ENCODE measurements around the gene POTEF. TPM values are rescaled to one million over a fixed set of nuclear protein-coding genes. Genes with fewer than 3 reads are reported as not detected.
"Not testable (repeated sequence)": the region's sequence is repeated elsewhere in the genome, so short reads cannot be mapped to it uniquely, and the experiment has no call there.

Gene POTEF
- total RNA-seq, 1 experiment from 2014 or later: not detected

DNA sequence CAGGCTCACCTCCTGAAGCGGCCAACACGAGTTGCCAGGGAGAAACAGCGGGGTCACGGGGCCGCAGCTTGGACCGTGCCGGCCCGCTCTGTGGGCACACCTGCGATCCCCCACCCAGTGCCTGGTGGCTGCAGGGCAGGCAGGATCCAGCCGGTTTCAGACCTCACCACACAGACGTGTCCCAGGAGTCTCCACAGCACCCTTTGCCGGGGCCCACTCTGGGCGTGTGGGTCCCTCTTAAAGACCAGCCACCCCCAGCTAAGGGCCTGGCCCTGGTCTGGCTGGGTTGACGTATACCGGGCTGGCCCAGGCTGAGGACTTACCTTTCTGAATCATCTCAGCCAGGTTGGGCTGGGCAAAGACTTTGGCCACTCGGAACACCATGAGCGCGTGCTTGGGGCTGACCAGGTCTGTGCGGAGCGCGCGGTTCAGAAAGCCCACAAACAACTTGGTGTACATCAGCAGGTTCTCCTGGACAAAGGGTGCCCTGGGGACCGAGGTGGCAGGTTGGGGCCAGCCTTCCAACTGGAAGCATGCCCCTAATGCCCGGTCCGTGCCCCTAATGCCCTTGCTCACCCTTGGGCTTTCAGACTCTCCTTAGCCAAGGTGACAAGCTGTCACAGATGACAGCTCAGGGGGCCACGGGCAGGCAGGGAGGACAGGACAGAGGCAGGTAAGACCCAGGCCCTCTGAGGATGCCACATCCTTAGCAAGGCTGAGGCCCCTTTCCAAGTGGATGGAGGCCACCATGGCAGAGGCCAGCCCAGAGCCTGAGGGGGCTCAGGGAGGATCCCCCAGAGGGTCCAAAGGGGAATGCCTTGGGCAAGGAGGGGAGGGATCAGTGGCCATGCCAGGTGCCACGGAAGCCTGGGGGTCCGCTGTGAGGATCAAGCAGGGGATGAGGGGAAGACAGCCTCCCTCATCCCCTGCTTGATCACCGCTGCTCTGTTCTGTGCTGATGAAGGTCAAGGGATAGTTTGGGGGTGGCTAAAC, 26.0 kb upstream of the POTEF start:
- Histone ChIP-seq H3K4me3 (ENCODE audit: low read length) (no peak overlapping the region), H3K79me2 (ENCODE audit: low read length) (no peaks in the 10 kb centered on the region), H3K27me3 (ENCODE audit: low read length) (no peaks in the 10 kb centered on the region), H3K27ac (ENCODE audit: low read length) (no peak overlapping the region), H3K36me3 (ENCODE audit: insufficient read depth, low read length) (no peaks in the 10 kb centered on the region), H3K4me1 (ENCODE audit: low read length) (peaks cover 29% of the 10 kb centered on the region), H3K9me2 (replicated peaks; ENCODE audit: insufficient read depth, low read length) (no peaks in the 10 kb centered on the region), H2AFZ (ENCODE audit: low read length) (no peak overlapping the region), H3K9me3 (ENCODE audit: low read length) (no peaks in the 10 kb centered on the region), H3K9ac (ENCODE audit: low read length) (no peak overlapping the region), H3K4me2 (ENCODE audit: low read depth, low read length, poor library complexity, severe bottlenecking) (no peak overlapping the region), H4K20me1 (ENCODE audit: insufficient read depth, low read depth, low read length) (no peaks in the 10 kb centered on the region)
- no peak for DNase-seq

DNA sequence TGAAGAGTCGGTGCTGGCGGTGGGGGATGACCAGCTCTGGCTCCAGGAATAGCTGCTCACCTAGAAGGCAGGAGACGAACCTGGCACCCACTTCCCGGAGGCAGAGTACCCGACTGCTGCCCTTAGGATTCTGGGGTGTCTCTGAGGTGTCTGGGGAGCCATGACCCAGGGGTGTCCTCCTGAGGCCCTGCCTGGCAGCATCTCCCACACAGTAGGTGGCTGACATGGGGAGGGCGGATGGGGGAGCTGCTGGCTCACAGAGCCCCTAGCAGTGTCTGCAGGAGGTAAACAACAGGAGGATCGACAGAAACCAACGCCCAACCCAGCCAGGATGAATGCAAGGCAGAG, 25.4 kb upstream of the POTEF start:
- H3K4me2 ChIP-seq (ENCODE audit: low read depth, low read length, poor library complexity, severe bottlenecking); H3K27me3 ChIP-seq (ENCODE audit: low read length); H3K9me3 ChIP-seq (ENCODE audit: low read length); H4K20me1 ChIP-seq (ENCODE audit: insufficient read depth, low read depth, low read length); H2AFZ ChIP-seq (ENCODE audit: low read length); H3K4me3 ChIP-seq (ENCODE audit: low read length); H3K27ac ChIP-seq (ENCODE audit: low read length); DNase-seq; H3K9me2 ChIP-seq (replicated peaks; ENCODE audit: insufficient read depth, low read length); H3K36me3 ChIP-seq (ENCODE audit: insufficient read depth, low read length); H3K9ac ChIP-seq (ENCODE audit: low read length); H3K79me2 ChIP-seq (ENCODE audit: low read length): not testable (repeated sequence)
- H3K4me1 ChIP-seq (ENCODE audit: low read length): peaks cover 29% of the 10 kb centered on the region

DNA sequence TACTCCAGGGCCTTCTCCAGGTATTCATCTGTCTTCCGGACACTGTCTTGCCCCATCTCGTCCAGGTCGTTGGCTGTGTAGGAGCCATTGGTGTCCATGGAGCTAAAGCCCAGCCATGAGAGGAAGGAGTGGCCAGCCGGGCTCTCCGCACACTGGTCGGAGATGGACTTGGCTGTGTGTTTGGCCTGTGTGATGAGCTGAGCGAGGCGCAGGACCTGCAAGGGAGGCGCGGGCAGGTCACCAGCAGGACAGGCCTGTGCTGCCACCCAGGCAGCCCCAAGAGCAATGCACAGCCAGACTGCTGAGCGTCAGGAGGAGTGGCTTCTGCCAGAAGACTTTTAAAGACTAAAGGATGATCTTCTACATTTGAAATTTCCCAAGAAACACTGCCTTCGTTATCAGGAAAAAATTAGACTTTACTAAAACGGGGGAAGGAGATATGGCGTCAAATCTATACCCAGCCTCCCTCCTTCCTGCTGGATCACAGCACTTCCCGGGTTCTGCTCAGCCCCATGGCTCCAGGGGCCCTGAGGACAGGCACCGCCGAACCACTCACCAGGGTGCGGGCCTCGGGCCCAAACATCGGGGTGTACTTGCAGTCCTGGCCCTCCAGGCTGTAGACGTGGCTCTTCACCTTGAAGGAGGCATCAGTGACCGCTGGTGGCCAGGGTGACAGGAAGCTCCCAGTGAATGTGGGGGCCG, 24.9 kb upstream of the POTEF start:
- H3K9me2 ChIP-seq (replicated peaks; ENCODE audit: insufficient read depth, low read length); H4K20me1 ChIP-seq (ENCODE audit: insufficient read depth, low read depth, low read length); H3K27ac ChIP-seq (ENCODE audit: low read length); H3K36me3 ChIP-seq (ENCODE audit: insufficient read depth, low read length); H3K9ac ChIP-seq (ENCODE audit: low read length); H3K4me3 ChIP-seq (ENCODE audit: low read length); H3K27me3 ChIP-seq (ENCODE audit: low read length); H2AFZ ChIP-seq (ENCODE audit: low read length); H3K4me2 ChIP-seq (ENCODE audit: low read depth, low read length, poor library complexity, severe bottlenecking); H3K79me2 ChIP-seq (ENCODE audit: low read length); DNase-seq; H3K9me3 ChIP-seq (ENCODE audit: low read length): not testable (repeated sequence)
- H3K4me1 ChIP-seq (ENCODE audit: low read length): peaks cover 32% of the 10 kb centered on the region

DNA sequence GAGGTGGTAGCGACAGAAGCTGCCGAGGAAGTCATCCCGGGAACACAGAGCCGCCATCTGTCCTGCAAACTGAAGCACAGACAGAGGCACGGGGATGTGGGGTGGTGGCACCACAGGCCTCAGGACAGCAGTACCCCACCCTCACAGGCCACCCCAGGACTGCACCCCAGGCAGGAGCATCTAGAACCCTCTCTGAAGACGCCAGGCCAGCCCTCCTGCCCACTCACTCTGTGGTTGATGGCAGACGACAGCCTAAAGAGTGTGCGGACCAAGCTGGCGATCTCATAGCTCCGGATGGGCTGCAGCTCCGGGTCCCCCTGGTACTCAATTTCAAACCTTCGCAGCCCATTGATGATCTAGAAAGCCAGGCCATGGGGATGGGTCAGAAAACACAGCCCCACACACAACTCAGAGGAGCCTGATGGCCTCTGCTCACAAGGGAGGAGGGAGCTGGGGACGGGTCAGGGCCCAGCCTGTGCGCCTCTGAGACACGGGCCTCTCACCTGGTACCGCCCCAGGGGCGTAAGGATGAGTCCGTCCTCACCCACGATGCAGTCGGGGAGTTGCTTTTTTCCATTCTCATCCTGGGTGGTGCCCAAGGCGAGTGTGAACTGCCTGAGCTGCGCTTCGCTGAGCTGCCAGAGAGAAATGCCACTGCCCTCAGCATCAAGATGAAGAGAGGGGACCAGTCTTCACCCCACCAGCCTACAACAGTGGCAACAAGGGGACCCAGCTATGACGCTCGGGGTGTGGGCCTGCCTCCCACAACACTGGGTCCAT, 24.0 kb upstream of the POTEF start:
- H3K4me1 ChIP-seq (ENCODE audit: low read length): peaks cover 31% of the 10 kb centered on the region
- H3K4me3 ChIP-seq (ENCODE audit: low read length): no peak overlapping the region
- no peaks in the 10 kb centered on the region for H3K9me3 ChIP-seq (ENCODE audit: low read length)
- no peak for DNase-seq
- H3K9ac ChIP-seq (ENCODE audit: low read length): no peak overlapping the region
- no peak overlapping the region for H3K27ac ChIP-seq (ENCODE audit: low read length)
- H3K9me2 ChIP-seq (replicated peaks; ENCODE audit: insufficient read depth, low read length): no peaks in the 10 kb centered on the region
- no peaks in the 10 kb centered on the region for H4K20me1 ChIP-seq (ENCODE audit: insufficient read depth, low read depth, low read length)
- no peak overlapping the region for H2AFZ ChIP-seq (ENCODE audit: low read length)
- H3K79me2 ChIP-seq (ENCODE audit: low read length): no peaks in the 10 kb centered on the region
- no peak overlapping the region for H3K4me2 ChIP-seq (ENCODE audit: low read depth, low read length, poor library complexity, severe bottlenecking)
- no peaks in the 10 kb centered on the region for H3K36me3 ChIP-seq (ENCODE audit: insufficient read depth, low read length)
- H3K27me3 ChIP-seq (ENCODE audit: low read length): no peaks in the 10 kb centered on the region

DNA sequence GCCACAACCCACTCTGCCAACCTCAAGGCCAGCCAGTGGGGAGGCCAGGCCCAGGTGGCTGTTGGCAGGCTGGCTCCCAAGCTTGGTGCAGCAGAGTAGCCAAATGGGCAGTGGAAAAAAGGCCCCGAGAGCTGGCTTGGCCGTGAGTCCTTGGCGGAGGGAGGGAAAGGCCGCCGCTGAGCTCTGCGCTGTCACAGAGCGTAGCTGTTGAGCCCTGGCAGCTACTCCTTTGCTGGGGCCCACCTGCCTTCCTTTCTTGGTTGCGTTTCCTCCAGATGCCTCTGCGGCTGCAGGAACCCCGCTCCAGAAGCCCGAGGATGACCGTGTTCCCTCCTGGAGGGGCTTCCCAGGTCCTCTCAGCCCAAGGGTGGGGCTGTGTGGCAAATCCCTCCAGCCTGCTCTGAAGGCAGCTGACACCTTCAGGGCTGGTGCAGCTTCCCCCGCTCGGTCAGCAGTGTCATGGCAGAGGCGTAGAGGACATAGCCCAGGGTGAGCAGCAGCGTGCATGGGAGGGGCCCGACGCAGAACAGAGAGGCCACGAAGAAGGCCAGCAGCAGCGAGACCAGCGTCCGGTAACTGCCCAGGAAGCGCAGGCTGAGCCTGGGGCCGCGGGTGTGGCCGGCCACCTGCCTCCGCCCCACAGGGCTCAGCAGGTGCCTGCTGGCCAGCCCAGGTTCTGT, 23.3 kb upstream of the POTEF start:
- H3K9me3 ChIP-seq (ENCODE audit: low read length); H3K27me3 ChIP-seq (ENCODE audit: low read length); H3K4me3 ChIP-seq (ENCODE audit: low read length); H3K4me2 ChIP-seq (ENCODE audit: low read depth, low read length, poor library complexity, severe bottlenecking); H3K9me2 ChIP-seq (replicated peaks; ENCODE audit: insufficient read depth, low read length); H4K20me1 ChIP-seq (ENCODE audit: insufficient read depth, low read depth, low read length); DNase-seq; H3K27ac ChIP-seq (ENCODE audit: low read length); H3K36me3 ChIP-seq (ENCODE audit: insufficient read depth, low read length); H3K9ac ChIP-seq (ENCODE audit: low read length); H2AFZ ChIP-seq (ENCODE audit: low read length); H3K79me2 ChIP-seq (ENCODE audit: low read length): not testable (repeated sequence)
- peaks cover 27% of the 10 kb centered on the region for H3K4me1 ChIP-seq (ENCODE audit: low read length)

DNA sequence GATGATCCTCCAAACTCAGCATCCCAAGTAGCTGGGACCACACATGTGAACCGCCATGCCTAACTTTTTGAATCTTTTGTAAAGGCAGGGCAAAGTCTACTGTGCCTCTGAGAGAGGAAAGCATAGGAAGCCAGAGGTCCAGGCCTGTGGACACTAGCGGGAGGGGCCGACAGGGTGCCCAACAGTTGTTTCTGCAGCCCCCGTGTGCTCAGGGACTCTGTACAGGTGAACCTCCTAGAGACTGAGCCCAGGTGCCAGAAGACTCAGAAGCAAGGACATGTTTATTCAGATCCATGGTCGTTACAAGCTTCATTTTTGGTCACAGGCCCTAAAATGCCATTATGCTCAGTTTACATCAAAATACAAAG, 22.1 kb upstream of the POTEF start:
- H3K4me1 ChIP-seq (ENCODE audit: low read length): peaks cover 17% of the 10 kb centered on the region
- H3K36me3 ChIP-seq (ENCODE audit: insufficient read depth, low read length); H3K4me3 ChIP-seq (ENCODE audit: low read length); H3K27me3 ChIP-seq (ENCODE audit: low read length); H3K27ac ChIP-seq (ENCODE audit: low read length); H3K79me2 ChIP-seq (ENCODE audit: low read length); H2AFZ ChIP-seq (ENCODE audit: low read length); H3K4me2 ChIP-seq (ENCODE audit: low read depth, low read length, poor library complexity, severe bottlenecking); H3K9me3 ChIP-seq (ENCODE audit: low read length); H3K9ac ChIP-seq (ENCODE audit: low read length); DNase-seq; H3K9me2 ChIP-seq (replicated peaks; ENCODE audit: insufficient read depth, low read length); H4K20me1 ChIP-seq (ENCODE audit: insufficient read depth, low read depth, low read length): not testable (repeated sequence)

DNA sequence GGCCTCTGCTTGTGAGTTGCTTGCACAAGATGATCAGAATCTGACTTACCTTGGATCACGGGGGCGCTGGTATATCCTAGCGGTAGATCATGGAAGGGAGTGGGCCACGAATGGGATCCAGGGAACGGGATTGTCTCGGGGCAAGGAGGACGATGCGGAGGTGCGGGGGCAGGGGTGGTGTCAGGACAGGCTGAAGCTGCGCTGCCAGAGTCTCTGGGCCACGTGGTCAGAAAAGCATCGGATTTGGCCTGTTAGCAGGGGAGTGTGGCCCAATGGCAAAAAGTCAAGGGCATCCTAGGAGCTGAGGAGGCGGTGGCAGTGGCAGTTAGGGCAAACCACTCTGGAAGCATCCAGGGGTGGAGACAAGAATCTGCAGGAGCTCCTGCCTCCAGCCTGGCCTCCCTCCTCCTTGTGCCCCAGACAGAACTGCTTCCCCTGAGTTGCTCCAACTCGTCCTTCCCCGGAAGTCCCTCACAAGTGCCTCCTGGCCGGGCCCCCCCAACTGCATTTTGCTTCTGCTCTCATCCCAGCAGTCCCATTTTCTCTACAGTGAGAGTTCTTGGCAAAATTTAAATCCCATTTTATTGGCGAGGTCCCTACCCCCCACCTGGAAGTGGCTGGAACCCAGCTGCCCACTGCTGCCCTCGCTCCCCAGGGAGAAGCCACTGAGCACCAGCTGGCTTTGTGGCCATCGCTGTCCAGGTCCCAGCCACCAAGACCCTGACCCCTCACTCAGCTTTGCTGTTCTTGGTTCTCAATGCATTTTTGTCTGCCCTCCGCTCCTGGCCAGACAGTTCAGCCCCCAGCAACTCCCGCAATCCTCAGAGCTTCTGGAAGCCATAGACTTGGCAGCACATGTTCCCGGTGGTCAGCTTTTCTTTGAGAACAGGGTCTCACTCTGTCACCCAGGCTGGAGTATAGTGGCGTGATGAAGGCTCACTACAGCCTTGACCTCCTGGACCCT, 21.4 kb upstream of the POTEF start:
- no peaks in the 10 kb centered on the region for H3K36me3 ChIP-seq (ENCODE audit: insufficient read depth, low read length)
- H3K9ac ChIP-seq (ENCODE audit: low read length): no peak overlapping the region
- H3K27me3 ChIP-seq (ENCODE audit: low read length): no peaks in the 10 kb centered on the region
- H3K9me3 ChIP-seq (ENCODE audit: low read length): no peaks in the 10 kb centered on the region
- H2AFZ ChIP-seq (ENCODE audit: low read length): no peak overlapping the region
- no peaks in the 10 kb centered on the region for H3K9me2 ChIP-seq (replicated peaks; ENCODE audit: insufficient read depth, low read length)
- DNase-seq: no peak
- peaks cover 17% of the 10 kb centered on the region for H3K4me1 ChIP-seq (ENCODE audit: low read length)
- no peak overlapping the region for H3K4me2 ChIP-seq (ENCODE audit: low read depth, low read length, poor library complexity, severe bottlenecking)
- H3K27ac ChIP-seq (ENCODE audit: low read length): no peak overlapping the region
- H4K20me1 ChIP-seq (ENCODE audit: insufficient read depth, low read depth, low read length): no peaks in the 10 kb centered on the region
- H3K79me2 ChIP-seq (ENCODE audit: low read length): no peaks in the 10 kb centered on the region
- H3K4me3 ChIP-seq (ENCODE audit: low read length): no peak overlapping the region
